ENCODE data around the gene USP32. TPM values are rescaled to one million over a fixed set of nuclear protein-coding genes. Genes with fewer than 3 reads are reported as not detected.
A peak's percentile ranks its signal among the peaks of the same experiment; 100 is the strongest.
"Not testable (repeated sequence)": the region's sequence is repeated elsewhere in the genome, so short reads cannot be mapped to it uniquely, and the experiment has no call there.

Gene USP32
- 10 to 100 TPM; 31.7 to 34.0 TPM for total RNA-seq

GRCh38 chr17:60392042-60392844 is at the start of gene USP32:
Gene USP32 (minus strand): TSS chr17:60392133. CDS start chr17:60391939, 194 bp downstream.
- POLR2A ChIA-PET, result interaction anchor here (0.7 kb wide), 1 partner anchor 37 kb away, joined by 3 read pairs; no protein-coding TSS in a partner anchor

DNA sequence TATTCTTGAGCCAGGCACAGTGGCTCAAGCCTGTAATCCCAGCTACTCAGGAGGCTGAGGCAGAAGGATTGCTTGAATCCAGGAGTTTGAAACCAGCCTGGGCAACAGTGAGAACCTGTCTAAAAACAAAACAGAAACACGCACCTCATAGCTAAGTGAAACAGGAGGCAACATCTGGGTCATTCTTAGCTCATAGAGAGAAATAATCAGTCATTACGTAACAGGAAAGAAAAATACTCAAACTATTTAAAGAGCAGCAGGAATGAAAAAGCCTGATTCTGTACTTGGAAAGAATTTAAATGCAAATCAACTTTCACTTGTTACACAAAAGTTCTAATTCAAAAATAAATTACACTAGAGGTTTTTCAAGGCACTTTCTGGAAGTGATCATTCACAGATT is 47.6 kb upstream of the USP32 start:
- Mint-ChIP-seq H3K27ac (no peak overlapping the region), H3K4me1 (no peaks in the 10 kb centered on the region), H3K4me3 (no peak overlapping the region), H3K36me3 (ENCODE audit: low read depth) (no peaks in the 10 kb centered on the region), H3K27me3 (peaks cover 2% of the 10 kb centered on the region), H3K9me3 (no peaks in the 10 kb centered on the region)
- CTCF ChIA-PET, result interaction anchor here (0.6 kb wide), 1 partner anchor 130 kb away, joined by 3 read pairs; no protein-coding TSS in a partner anchor
- no peak for DNase-seq
- POLR2A ChIA-PET, result no interaction called here

More at GRCh38 chr17:60392042-60392844, at the start of gene USP32:
- no peaks in the 10 kb centered on the region for H3K9me3 Mint-ChIP-seq
- H3K4me3 Mint-ChIP-seq, result peak within 1 kb of the TSS; percentile 85
- H3K36me3 Mint-ChIP-seq (ENCODE audit: low read depth), result peaks cover 4% of the 10 kb centered on the region
- DNase-seq, result peak; percentile 99
- H3K4me1 Mint-ChIP-seq, result peaks cover 46% of the 10 kb centered on the region
- peak within 1 kb of the TSS; percentile 98 for H3K27ac Mint-ChIP-seq
- H3K27me3 Mint-ChIP-seq, result no peaks in the 10 kb centered on the region
- CTCF ChIA-PET, result interaction anchor here (0.6 to 1.6 kb wide), 4 partner anchors 9 to 568 kb away, joined by 3 to 8 read pairs (median 3); no protein-coding TSS in a partner anchor

DNA sequence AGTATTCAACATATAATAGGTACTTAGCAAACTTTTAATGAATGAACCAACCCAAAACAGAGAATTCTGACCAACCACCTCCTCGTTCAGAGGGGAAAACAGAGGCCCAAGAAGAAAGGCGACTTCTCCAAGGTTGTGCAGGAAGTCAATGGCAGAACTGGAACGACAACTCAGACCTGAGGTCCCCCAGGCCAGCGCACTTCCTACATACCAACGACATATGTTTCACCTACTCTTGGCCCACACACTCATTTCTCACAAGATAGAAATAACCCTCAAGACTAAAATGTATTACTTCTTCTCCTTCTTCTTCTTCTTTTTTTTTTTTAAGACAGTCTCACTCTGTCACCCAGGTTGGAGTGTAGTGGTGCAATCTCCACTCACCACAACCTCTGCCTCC is 44.7 kb upstream of the USP32 start:
- H3K4me1 Mint-ChIP-seq, result no peaks in the 10 kb centered on the region
- no peaks in the 10 kb centered on the region for H3K9me3 Mint-ChIP-seq
- peaks cover 6% of the 10 kb centered on the region for H3K27me3 Mint-ChIP-seq
- ChIA-PET POLR2A (no interaction called here), CTCF (no interaction called here)
- no peak overlapping the region for H3K27ac Mint-ChIP-seq
- H3K4me3 Mint-ChIP-seq, result no peak overlapping the region
- no peak for DNase-seq
- no peaks in the 10 kb centered on the region for H3K36me3 Mint-ChIP-seq (ENCODE audit: low read depth)

GRCh38 chr17:60435244-60436167 is 43.6 kb upstream of the USP32 start:
- Mint-ChIP-seq H3K36me3 (ENCODE audit: low read depth) (no peaks in the 10 kb centered on the region), H3K27me3 (peaks cover 6% of the 10 kb centered on the region), H3K27ac (no peak overlapping the region), H3K9me3 (no peaks in the 10 kb centered on the region), H3K4me1 (no peaks in the 10 kb centered on the region), H3K4me3 (no peak overlapping the region)
- peak; percentile 70 for DNase-seq
- ChIA-PET POLR2A (no interaction called here), CTCF (interaction anchor here (0.6 kb wide), 1 partner anchor 52 kb away, joined by 3 read pairs; no protein-coding TSS in a partner anchor)

DNA sequence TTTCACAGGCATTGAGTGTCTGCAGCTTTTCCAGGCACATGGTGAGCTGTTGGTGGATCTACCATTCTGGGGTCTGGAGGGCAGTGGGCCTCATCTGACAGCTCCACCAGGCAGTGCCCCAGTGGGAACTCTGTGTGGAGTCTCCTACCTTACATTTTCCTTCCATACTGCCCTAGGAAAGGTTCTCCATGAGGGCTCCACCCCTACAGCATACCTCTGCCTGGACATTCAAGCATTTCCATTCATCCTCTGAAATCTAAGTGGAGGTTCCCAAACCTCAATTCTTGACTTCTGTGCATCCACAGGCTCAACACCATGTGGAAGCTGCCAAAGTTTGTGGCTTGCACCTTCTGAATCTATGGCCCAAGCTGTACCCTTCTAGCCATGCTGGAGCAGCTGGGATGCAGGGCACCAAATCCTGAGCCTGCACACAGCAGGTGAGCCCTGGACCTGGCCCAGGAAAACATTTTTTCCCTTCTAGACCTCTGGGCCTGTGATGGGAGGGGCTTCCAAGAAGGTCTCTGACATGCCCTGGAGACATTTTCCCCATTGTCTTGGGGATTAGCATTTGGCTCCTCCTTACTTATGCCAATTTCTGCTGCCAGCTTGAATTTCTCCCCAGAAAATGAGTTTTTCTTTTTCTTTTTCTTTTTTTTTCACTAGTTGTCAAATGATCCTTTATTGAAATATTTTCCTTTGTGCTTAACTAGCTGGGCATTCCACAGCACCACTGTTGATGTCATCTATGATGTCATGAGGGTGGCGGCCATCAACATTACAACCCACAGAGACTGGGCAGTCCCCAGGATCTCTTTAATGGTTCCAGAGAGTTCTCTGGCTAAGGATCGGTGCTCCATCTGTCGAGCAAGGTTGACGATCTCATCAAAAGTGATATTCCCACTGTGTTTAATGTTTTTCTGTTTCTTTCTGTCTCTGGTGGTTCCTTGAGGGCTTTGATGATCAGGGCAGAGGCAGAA is 41.4 kb upstream of the USP32 start:
- H3K9me3 Mint-ChIP-seq; H3K27me3 Mint-ChIP-seq; H3K27ac Mint-ChIP-seq; DNase-seq; H3K4me1 Mint-ChIP-seq; POLR2A ChIA-PET; H3K36me3 Mint-ChIP-seq (ENCODE audit: low read depth); H3K4me3 Mint-ChIP-seq: not testable (repeated sequence)
- CTCF ChIA-PET, result interaction anchor here (0.9 kb wide), 1 partner anchor 12 kb away, joined by 3 read pairs; no protein-coding TSS in a partner anchor

GRCh38 chr17:60430561-60430960 is 38.6 kb upstream of the USP32 start:
- H3K36me3 Mint-ChIP-seq (ENCODE audit: low read depth); H3K4me1 Mint-ChIP-seq; CTCF ChIA-PET; H3K27me3 Mint-ChIP-seq; H3K27ac Mint-ChIP-seq; H3K4me3 Mint-ChIP-seq; H3K9me3 Mint-ChIP-seq; DNase-seq; POLR2A ChIA-PET: not testable (repeated sequence)

DNA sequence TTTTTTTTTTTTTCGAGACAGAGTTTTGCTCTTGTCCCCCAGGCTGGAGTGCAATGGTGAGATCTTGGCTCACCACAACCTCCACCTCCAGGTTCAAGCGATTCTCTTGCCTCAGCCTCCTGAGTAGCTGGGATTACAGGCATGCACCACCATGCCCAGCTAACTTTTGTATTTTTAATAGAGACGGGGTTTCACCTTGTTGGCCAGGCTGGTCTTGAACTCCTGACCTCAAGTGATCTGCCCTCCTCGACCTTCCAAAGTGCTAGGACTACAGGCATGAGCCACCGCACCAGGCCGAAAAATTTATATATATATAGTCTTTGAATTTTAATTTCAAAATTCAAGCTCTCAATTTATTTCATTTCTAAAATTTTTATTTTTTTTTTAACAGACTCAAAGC is 36.6 kb upstream of the USP32 start:
- H3K4me3 Mint-ChIP-seq; H3K4me1 Mint-ChIP-seq; H3K36me3 Mint-ChIP-seq (ENCODE audit: low read depth); H3K27ac Mint-ChIP-seq; H3K27me3 Mint-ChIP-seq; H3K9me3 Mint-ChIP-seq; DNase-seq; POLR2A ChIA-PET: not testable (repeated sequence)
- CTCF ChIA-PET, result interaction anchor here (0.6 to 0.9 kb wide), 3 partner anchors 37 to 118 kb away, joined by 3 read pairs; no protein-coding TSS in a partner anchor

- Mint-ChIP-seq H3K27ac (no peak overlapping the region), H3K9me3 (no peaks in the 10 kb centered on the region), H3K4me1 (peaks cover 3% of the 10 kb centered on the region), H3K27me3 (peaks cover 6% of the 10 kb centered on the region), H3K36me3 (ENCODE audit: low read depth) (no peaks in the 10 kb centered on the region), H3K4me3 (no peak overlapping the region)
- CTCF ChIA-PET, result interaction anchor here (1.1 to 1.5 kb wide), 2 partner anchors 8 to 22 kb away, joined by 3 to 4 read pairs; no protein-coding TSS in a partner anchor
- no peak for DNase-seq
- POLR2A ChIA-PET, result no interaction called here
Observed at GRCh38 chr17:60426596-60426995, 34.7 kb upstream of the USP32 start.

DNA sequence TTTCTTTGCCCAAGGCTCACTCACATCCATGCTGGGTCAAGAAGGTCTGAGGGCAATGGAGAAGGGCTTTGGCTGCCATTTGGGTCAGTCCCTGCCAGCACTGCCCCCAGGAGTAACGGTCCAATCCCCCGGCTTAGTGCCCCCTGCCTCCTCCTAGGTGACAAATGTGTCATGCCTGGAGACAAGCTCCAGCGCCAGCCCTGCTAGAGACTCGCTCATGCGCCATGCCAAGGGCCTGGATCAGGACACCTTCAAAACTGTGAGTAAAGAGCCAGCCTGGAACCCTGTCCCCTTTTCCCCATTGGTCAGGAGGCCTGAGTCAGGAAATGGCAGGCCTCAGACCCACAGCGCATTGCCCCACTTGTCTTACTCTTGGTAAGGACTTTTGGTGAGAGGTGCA is 33.7 kb upstream of the USP32 start:
- H3K9me3 Mint-ChIP-seq, result no peaks in the 10 kb centered on the region
- no peak overlapping the region for H3K4me3 Mint-ChIP-seq
- peaks cover 6% of the 10 kb centered on the region for H3K27me3 Mint-ChIP-seq
- no peak for DNase-seq
- H3K27ac Mint-ChIP-seq, result no peak overlapping the region
- ChIA-PET POLR2A (no interaction called here), CTCF (no interaction called here)
- peaks cover 7% of the 10 kb centered on the region for H3K4me1 Mint-ChIP-seq
- H3K36me3 Mint-ChIP-seq (ENCODE audit: low read depth), result no peaks in the 10 kb centered on the region

GRCh38 chr17:60423865-60424264 is 31.9 kb upstream of the USP32 start:
- Mint-ChIP-seq H3K4me3 (no peak overlapping the region), H3K27me3 (peaks cover 6% of the 10 kb centered on the region), H3K9me3 (no peaks in the 10 kb centered on the region), H3K36me3 (ENCODE audit: low read depth) (no peaks in the 10 kb centered on the region), H3K27ac (no peak overlapping the region), H3K4me1 (peaks cover 7% of the 10 kb centered on the region)
- ChIA-PET CTCF (no interaction called here), POLR2A (no interaction called here)
- no peak for DNase-seq

DNA sequence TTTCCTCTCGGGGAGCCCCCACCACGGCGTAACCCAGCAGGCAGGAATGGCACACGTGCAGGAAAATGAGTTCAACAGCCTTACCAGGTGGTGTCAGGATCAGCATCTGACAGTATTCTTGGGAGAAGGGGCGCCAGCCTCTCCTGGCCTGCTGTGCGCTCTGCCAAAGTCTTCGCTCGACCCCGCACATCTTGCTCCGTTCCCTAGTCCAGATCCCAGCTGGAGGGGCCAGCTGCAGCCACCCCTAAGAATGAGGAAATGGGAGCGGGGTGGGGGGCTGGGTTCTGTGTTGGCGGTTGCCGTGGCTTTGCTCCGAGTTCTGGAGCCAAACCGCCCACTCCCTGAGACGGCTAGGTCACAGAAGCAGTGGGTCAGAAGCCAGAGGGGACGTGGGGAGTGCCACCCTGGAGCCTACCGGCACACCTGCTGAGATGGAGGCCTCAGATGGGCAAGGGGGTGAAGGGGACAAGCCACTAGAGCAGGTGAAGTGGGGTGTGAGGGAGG is 30.3 kb upstream of the USP32 start, which contains the start of gene CHCT1:
CHCT1 (plus strand) TSS at position 328 of the 504 bp plus-strand sequence; CDS start at position 432, 104 bp downstream.
- peaks cover 3% of the 10 kb centered on the region for H3K27me3 Mint-ChIP-seq
- no peaks in the 10 kb centered on the region for H3K36me3 Mint-ChIP-seq (ENCODE audit: low read depth)
- CTCF ChIA-PET, result no interaction called here
- H3K9me3 Mint-ChIP-seq, result no peaks in the 10 kb centered on the region
- peak within 1 kb of the TSS; percentile 77 for H3K27ac Mint-ChIP-seq
- POLR2A ChIA-PET, result no interaction called here
- H3K4me1 Mint-ChIP-seq, result peaks cover 7% of the 10 kb centered on the region
- peak within 1 kb of the TSS; percentile 69 for H3K4me3 Mint-ChIP-seq
- no peak for DNase-seq

All from activated CD4-positive, alpha-beta T cell treated with anti-CD3 and anti-CD28 coated beads, Interleukin-2, amount 10 ng/mL, durations not matched to agents 7 days and 5 days (primary cell).